ENCODE data around the gene ACVRL1. TPM values are rescaled to one million over a fixed set of nuclear protein-coding genes. Genes with fewer than 3 reads are reported as not detected.

Gene ACVRL1
- 52.0 TPM for polyA plus RNA-seq (ENCODE audit: insufficient read length)

DNA sequence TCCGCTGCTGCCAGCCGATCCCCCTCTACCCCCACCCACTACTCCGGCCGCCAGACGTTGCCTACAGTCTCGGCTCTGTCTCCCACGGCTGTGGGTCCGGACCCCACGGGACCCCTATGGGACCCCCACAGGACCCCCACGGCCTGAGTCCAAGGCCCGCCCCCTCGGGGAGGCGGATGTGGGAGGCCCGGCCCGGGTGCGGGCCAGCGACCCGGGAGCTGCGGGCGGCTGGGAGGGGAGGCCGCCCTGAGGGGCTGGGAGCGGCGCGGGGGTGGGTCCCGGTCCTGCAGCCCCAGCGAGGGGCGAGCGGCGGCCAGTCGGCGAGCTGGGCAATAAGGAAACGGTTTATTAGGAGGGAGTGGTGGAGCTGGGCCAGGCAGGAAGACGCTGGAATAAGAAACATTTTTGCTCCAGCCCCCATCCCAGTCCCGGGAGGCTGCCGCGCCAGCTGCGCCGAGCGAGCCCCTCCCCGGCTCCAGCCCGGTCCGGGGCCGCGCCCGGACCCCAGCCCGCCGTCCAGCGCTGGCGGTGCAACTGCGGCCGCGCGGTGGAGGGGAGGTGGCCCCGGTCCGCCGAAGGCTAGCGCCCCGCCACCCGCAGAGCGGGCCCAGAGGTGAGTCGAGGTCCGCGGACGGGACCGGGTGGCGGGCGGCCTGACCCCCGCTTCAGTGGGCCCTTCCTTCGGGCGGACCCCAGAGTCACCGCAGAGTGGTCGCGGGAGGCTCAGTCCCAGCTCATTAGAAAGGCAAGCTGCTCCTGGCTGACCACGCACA lies at the start of gene ACVRL1:
Gene ACVRL1 (plus strand): TSS at position 422 of the 773 bp plus-strand sequence. CDS start 4,971 bp downstream, outside the sequence.
- DNase-seq = peak; percentile 74

DNA sequence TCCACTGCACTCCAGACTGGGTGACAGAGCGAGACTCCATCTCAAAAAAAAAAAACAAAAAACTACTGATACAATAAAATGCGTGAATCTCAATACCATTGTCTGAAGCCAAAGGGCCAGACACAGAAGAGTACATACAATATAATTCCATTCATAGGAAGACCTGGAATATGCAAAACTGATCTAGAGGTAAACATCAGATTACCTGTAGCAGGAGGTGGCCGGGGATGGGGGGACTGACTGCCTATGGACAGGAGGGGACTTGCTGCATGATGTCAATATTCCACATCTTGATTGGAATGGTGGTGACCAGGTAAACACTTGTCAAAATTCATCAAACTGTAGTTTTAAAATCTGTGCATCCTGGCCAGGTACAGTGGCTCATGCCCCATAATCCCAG lies 46.3 kb upstream of the ACVRL1 start:
- no peak for DNase-seq

DNA sequence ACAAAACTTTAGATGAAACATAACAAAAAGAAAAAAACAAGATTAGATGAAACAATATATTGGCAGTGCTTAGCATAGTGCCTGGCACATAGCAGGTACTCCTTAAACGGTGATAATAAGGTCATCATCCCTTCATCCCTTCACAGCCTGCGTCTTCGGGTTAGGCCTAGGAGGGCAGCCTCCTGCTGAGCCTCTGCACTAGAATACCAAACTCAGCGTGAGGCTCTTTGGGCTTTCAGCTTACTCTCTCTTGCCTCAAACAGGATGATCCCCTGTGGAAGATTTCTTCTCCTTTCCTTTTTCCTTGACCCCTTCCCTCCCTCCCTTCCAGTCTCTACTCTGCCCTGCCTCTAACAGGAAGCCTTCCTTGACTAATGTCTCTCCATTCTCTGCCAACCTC lies 44.4 kb upstream of the ACVRL1 start:
- no peak for DNase-seq

DNA sequence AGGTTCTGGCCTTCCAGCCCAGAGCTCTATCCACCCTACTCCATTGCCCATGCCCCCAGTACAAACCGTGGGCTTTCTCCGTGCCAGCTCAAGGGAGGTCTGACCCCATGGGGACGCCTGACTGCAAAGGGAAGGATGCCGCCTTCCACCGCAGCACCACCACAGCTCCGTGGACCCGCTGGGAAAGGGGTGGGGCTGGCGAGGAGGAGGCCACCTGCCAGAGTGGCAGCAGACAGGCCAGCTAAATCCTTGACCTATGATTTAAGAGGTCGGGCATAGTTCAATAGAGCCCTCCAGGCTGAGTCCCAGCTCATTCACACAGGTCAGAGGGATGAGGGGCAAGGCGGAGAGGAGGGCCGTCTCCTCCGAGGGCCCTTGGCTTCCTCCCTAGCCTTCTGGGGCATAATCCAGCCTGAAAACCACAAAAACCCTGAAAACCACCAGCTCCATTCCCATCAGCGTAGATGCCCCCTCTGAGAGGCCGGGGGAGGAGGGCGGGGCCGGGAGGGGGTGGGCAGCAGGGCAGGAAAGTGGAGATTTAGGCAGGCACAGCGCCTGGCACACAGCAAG lies 43.9 kb upstream of the ACVRL1 start:
- DNase-seq = no peak

DNA sequence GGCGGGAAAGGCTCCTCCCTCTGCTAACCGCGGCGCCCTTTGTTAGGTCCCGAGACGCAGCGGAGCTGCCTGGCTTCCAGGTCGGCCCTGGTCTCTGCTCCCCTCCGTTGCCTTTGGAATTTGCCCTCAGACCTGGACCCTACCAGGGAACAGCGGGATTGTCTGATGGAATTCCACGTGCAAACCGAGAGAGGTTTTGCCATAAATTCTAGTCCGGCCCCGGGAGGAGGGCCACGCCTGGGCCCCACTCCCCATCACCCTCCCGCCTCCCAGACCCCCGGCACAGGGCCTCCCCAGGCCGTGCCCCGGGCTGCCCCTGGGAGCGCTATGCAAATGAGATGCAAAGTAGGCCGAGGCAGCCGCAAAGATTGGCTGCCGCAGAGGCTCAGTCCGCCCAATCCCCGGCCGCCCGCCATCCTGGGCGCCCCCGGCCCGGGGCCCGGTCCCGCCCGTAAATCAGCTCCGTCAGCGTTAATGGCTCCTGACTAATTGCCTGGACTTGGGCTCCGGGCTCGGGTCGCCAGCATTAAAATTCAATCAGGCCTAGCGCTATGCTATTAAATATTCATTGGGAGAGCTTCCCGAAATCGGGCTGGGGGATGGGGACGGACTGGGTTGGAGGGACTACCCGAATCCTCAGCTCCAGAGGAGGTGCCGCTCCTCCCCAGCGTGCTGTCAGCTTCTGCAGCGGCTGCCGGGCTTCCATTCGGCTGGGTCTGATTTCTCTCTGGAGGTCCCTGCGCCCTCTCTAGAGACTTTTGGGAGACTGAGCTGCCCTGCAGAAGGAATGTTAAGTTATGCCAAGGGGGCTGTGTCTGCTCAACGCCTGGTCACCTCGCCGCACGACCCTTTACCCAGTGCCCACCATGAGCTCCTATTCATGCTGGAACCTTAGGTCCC lies 43.1 kb upstream of the ACVRL1 start:
- DNase-seq = no peak

DNA sequence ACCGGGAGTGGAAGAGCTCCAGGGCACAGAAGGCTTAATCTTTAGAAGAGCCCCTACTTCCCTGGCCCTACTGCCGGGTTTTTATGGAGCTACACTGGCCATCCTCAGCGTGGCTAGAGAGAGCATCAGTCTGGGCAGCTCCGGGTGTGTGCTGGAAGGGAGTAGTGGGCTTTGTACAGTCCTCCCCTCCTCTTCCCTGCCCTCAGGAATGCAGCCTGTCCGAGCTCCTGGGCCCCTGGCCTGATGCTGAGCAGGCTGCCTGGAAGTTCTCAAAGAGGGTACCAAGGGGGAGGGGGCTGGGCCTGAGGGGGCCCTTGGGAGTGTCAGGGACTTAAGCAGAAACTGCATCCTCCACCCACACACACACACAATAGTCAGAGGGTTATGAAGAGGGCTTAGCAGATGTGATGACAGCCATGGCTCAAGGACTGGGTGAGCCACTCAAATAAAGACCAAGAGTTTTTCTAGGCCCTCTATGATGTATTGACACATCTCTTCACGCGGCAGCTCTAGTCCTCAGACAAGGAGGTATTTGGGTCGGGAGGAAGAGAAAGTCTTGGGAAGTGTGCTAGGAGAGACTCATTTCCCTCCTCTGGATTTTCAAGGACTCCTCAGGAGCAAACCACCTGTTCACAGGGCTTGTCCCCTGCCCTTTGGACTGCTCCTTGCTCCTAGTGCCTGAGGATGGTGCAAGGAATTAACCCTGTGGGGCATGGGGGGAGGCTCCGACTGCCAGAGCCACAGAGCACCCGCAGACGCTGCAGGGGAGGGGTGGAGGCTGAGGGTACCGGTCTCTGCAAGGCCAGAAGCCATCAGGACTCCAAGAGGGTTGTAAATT lies 42.3 kb upstream of the ACVRL1 start:
- DNase-seq = no peak

DNA sequence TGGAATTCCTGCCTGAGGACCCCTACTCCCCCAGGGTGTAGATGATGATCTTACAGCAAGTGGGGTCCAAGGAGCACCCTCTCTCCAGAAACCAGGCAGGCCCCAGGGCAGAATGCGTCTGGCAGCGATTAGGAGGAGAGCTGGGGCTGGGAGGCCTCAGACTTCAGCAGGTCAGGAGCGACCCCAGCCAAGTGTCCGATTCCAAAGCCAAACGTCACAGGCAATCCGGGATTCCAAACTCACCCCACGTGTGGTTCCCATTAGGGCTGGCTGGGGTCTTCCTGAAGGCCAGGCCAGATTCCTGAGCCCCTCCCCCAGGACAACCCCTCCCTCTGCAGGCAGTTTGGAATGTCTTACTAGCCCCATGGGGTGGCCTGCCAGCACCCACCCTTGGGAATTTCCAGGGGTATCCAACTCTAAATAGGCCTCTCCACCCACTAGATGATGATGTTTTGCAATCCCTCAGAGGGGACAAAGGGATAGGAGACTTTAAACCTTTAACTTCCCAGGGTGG lies 41.5 kb upstream of the ACVRL1 start:
- no peak for DNase-seq

DNA sequence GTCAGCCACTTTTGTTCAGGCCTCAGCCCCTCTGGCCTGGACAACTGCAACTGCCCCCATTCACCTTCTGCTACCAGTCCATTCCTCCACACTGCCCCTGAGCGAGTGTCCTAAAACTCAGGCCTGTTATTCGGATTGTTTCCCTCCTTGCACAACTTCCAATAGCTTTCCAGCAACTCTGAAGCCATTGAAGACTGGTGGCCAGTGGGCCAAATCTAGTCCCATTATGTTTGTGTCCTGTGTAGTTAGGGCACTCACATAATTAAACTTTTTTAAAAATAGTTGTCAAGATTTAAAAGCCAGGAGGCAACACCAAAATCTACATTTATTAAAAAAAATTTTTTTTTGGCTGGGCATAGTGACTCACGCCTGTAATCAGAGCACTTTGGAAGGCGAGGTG lies 41.0 kb upstream of the ACVRL1 start:
- no peak for DNase-seq

DNA sequence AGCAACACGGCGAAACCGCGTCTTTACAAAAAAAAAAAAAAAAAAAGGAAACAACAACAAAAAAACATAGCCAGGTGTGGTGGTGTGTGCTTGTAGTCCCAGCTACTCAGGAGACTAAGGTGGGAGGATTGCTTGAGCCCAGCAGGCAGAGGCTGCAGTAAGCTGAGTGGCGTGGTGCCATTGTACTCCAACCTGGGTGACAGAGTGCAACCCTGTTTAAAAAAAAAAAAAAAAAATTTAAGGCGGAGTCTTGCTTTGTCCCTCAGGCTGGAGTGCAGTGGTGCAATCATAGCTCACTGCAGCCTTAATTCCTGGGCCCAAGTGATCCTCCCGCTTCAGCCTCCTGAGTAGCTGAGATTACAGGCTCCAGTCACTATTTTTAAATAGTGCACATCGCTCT lies 40.5 kb upstream of the ACVRL1 start:
- no peak for DNase-seq

DNA sequence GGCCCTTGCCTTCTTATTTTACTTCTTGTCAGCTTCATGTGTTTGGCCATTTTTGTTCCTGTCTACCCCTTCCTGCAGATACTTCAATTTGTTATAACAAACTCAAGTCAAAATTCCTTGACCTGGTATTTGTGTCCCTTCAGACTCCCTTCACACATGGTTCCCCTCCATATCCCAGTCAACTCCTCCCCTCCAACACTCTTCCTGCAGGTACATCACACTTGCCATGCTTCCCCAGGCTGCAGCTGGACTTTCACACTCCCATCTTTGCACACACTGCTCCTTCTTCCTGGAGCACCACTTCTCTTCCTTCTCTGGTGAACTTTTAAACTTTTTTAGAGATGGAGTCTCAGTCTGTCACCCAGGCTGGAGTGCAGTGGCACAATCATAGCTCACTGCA lies 39.9 kb upstream of the ACVRL1 start:
- DNase-seq = no peak

DNA sequence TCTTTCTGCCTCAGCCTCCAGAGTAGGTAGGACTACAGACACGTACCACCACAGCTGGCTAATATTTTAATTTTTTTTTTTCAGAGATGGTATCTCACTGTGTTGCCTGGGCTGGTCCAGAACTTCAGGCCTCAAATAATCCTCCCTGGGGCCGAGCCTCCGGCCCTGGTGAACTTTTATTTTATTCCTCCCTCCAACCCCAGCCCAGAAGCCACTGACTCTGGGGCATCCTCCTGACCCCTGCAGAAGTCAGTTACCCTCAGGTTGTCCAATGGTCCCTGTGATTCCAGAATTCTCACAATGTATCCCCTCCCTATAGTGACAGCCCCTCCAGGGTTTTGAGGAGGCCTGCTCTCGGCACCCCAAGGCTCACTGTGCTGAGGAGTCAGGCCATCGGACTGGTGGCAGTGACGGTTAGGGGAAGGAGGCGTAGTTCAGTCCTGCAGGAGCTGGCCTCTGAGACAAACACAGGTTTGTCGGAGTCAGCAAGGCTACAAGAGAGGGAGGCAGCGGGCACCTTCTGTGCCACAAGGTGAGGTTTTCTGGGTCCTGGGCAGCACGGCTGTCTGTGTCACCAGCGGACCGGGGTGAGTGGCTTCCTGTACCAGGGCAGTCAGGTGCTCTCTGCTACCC lies 39.4 kb upstream of the ACVRL1 start:
- no peak for DNase-seq

DNA sequence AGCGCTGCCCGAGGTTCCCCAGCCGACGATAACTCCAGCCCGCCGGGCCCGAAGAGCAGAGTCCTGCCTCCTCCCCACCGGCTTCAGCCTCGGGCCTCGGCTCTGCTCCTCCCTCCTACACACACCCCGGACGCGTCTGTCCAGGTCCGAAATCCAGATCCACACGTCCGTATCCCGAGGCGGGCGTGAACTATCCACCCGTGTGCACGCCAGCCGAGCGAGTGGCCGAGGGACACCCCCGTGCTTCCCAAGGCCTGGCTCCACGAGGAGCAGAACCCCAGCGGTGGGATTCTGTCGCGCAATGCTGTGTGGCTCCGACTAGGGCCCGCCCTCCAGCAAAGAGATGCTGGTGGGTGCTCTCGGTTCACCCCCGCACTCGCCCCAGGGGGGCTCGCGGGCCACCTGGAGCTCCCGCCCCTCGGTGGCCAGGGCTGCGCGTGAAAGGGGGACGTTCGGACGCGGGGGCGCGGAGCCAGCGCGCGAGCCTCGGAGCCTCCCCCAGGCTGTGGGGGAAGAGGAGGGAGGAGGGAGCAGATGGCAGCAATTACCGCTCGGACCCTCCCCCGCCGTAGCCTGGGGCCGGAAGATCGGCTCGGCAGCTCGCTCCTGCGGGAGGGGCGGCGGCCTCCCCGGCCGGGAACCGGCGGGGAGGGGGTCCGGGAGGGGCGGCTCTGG lies 38.3 kb upstream of the ACVRL1 start:
- DNase-seq = no peak

DNA sequence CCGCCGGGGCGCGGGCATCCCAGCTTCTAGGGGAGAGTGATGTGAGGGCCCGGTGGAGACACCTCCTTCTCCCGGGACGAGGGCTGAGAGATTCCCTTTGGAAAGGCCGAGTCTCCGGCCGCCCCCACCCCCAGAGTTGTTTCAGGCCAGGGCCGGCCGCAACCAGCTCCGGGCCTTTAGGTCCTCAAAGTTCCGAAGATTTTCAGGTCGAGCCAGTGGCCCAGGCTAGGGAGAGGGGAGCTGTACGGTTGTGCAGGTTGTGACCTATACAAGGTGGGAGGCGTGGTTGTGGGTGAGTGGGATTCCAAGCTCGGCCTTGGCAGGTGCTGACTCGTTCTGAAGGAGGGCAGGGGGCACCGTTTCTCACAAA lies 37.8 kb upstream of the ACVRL1 start:
- DNase-seq = no peak

DNA sequence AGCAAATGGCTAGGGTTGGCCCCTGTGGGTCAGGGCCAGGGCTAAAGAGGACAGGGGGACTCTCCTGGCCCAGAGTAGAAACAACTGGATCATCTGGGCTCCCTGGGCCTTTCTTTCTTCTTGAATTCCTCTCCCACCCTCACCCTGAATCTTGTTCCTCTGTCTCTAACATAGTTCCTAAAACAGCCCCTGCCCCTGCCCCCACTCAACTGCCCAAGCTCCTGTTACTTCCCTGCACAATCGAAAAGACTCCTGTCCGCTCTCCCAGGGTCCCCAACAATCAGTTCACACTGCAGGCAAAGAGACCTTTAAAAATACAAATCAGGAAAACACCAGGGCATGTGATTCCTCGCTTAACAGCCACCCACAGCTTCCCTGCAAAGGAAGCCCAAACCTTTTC lies 37.4 kb upstream of the ACVRL1 start:
- DNase-seq = no peak

DNA sequence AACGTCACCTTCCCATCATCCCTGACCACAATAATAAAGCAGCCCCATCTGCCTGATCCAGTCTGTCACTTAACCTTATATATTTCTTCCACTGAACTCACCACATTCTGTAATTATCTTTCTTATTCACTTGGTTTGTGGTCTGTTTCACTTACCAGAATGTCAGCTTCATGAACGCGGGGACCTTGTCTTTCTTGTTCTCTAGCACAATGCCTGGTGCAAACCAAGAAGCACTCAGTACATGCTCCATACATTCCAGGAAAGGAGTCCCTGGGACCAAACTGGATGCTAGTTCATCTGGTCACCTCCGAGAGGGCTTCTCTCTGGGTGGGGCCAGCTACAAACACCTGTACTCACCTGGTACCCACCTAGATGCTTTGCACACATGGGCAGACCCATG lies 36.8 kb upstream of the ACVRL1 start:
- no peak for DNase-seq

DNA sequence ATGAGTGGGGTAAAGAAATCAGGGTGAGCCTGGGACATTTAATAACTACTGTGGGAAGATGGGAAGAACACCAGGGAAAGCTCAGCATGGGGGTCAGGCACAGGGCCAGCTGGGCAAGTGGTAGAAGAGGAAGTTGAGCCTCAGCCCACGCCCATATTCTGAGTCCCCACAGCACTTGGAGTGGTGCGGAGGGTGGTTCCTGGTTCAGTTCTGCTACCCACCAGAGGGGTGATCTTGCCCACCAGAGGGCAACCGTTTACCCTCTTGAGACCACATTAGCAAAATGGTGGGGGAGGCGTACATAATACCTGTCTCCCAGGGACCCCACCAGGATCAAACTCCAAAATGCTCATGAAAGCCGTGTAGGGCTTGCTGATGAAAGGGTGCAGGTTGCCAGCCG lies 36.2 kb upstream of the ACVRL1 start:
- DNase-seq = no peak

DNA sequence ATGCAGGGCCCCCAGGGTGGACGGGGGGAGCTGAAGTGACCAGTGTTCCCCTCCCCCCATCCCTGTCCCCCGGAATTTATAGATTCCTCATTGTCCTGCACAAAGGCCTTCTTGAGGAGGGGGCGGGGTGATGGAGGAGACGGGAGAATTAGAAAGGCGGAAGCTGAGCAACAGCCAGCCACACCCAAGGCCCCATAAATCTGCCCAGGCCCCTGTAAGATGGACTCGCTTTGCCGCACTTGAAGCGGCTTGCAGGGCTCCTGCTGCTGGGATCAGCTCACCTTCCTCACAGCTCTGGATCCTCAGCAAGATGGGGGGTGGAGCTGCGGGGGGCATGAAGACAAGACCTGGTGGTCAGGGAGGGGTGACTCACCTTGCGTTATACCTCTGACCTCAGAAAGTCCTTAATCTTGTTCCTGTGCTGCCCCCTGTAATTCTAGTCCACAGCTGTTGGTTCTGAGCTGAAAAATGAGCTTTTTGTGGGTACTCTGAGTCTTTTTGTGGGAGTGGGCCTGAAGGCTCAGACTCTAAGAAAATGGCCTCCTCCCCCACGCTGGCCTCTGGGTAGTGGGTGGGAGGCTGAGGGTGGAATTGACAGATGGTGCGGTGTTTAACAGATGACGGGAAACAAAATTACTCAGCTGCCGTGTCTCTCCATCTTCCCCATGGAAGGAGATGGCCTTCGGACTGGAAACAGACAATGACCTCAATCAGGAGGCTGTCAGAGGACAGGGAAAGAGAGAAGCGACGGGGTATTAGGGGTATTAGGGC lies 35.2 kb upstream of the ACVRL1 start:
- DNase-seq = no peak

DNA sequence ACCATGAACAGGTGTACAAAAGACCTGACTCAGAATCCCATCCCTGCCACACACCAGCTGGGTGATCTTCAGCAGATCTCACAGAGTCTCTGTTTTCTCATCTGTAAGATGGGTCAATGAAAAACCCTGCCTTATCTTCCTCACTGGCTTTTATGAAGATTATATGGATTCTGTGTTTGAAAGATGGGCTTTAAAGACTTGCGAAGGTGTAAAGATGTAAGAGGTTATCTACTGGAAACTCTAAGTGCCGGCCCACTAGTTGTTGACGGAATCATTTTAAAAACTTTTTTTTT lies 34.7 kb upstream of the ACVRL1 start:
- DNase-seq = no peak

DNA sequence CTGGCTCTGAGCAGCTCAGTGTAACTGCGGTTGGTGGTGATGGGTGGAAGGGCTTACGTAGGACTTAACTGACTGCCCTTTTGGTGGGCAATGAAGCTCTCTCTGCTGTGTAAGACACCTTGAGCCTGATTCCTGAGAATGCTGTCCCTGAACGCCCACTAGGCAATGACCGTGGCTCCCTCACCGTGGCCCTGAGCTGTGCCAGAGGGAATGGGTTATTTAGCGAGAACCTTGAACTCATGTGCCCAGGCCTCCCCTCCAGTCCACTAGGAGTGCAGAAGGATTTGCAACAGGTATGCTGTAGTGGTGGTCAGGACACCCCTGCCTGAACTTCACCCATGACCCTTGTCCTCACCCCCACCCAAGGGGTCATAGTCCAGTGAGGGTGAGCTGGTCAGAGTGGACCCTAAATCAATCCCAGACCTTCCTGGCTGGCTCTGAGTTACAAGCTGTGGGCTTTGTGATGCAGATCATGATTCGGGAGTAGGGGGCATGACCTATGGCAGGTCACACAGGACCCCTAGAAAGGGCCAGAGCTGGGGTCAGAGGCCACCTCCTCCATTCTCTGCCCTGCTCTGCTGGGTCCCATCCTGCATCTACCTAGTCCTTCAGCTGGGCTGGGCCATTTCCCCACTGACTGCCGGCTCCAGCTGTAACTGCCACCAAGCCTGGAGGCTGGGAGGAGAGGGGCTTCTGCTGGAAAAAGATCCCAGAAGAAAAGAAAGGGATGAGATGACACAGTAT lies 33.9 kb upstream of the ACVRL1 start:
- no peak for DNase-seq

DNA sequence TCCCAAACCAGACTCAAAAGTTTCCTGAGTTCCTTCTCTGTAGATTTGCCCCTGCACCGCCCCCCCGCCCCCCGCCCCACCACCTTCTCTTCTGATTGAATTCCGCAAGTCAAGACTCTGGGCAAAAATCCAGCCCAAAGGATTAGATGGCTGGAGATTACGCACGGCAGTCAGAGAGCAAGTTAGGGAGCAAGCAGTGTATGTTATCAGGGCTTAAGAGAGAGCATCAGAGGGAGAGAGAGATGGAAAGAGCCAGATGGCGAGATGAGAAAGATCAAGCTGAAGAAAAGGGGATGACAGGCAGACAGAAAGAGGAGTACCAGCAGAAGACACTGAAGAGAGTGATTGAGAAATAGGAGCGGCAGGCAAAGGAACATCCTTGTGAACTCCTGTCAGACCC lies 33.3 kb upstream of the ACVRL1 start:
- no peak for DNase-seq
